H7 (cell line): ENCODE measurements around the gene MCCC2. TPM values are rescaled to one million over a fixed set of nuclear protein-coding genes. Genes with fewer than 3 reads are reported as not detected.
"Not testable (repeated sequence)": the region's sequence is repeated elsewhere in the genome, so short reads cannot be mapped to it uniquely, and the experiment has no call there.

Experiments used
- DNase-seq: peaks from one replicate; pipeline ENCODE4 v3.0.0; 2012
- H3K27me3 ChIP-seq: 2 replicates; pipeline ENCODE4 v1.6.0; 2011; ENCODE audit warnings: mild to moderate bottlenecking, low read length; ENCODE audit not compliant: control insufficient read depth, insufficient read depth
- H3K36me3 ChIP-seq: replicated peaks from 2 replicates; pipeline ENCODE4 v1.5.1; 2011; ENCODE audit warnings: low read length; ENCODE audit not compliant: control insufficient read depth, insufficient read depth
- H3K4me3 ChIP-seq: 2 replicates; pipeline ENCODE4 v1.5.1; 2011; ENCODE audit warnings: low read depth, mild to moderate bottlenecking, control low read depth, low read length, moderate library complexity; ENCODE audit not compliant: insufficient read depth
- total RNA-seq: library from RNA; depleted of rRNA; stranded (reverse); fragments of >200 nt; shearing (Covaris generic); gene quantifications from 2 replicates; pipeline ENCODE4 v1.2.3, GENCODE V29; 2014; rRNA removed

The MCCC2 gene
- 53.1 and 60.7 TPM in 2 replicates for total RNA-seq

DNA sequence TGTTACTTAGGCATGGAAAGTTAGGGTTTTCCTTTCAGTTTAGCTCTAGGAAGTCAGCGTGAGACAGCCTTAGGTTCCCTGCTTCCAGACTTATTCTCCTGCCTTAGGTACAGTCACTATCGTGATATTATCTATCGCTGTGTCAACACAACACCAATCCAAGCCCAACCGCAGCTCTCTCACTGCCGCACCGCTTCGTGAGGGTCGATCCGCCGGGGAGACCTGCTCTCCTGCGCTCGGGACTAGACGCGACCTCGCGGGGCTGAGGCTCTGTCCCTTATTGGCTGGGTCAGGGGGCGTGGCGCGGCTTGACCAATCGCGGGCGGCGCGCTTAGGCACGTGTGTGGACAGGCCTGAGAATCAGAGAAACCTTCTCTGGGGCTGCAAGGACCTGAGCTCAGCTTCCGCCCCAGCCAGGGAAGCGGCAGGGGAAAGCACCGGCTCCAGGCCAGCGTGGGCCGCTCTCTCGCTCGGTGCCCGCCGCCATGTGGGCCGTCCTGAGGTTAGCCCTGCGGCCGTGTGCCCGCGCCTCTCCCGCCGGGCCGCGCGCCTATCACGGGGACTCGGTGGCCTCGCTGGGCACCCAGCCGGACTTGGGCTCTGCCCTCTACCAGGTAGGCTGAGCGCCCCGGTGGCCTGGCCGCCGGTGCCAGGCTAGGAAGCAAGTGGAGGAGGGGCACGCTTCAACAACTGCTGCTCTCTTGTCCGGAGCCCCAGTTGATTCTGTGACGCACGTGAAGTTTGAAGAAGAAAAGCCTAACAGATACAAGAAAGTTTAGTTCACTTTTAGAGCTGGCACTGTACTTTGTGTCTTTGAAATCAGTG is at the start of gene MCCC2:
Gene MCCC2, plus strand, starts transcription at position 400 of the 825 bp plus-strand sequence. Its CDS starts 86 bp downstream, at position 486.
- H3K36me3 ChIP-seq = no peaks in the 10 kb centered on the region
- DNase-seq = peak; percentile 95
- no peaks in the 10 kb centered on the region for H3K27me3 ChIP-seq
- H3K4me3 ChIP-seq = peak within 1 kb of the TSS; percentile 86

DNA sequence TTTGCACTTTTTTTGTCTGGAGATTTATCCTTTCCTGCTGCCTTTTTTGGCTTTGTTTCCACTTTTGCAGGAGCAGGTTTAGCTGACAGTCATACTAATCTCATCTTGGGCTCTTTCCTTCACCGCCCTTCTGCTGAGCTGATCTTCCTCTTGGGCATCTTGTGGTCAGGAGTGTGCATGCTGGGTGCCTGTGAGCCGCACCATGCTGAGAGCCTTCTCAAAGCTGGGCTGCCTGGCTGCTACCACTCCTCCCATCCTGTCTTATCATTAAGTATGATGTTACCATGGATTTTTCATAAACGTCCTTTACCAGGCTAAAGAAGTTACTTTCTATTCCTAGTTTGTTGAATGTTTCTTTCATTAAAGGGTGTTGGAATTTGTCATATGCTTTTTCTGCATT is 49.5 kb upstream of the MCCC2 start:
- Histone ChIP-seq H3K36me3 (peaks cover 1% of the 10 kb centered on the region; the same call in 1 of the 2 replicates), H3K4me3 (no peak overlapping the region), H3K27me3 (no peaks in the 10 kb centered on the region)
- DNase-seq = peak; percentile 17

GRCh38 chr5:71550885-71551284 is 36.3 kb upstream of the MCCC2 start:
- H3K36me3 ChIP-seq = peaks cover 10% of the 10 kb centered on the region
- not testable (repeated sequence) for H3K27me3 ChIP-seq, DNase-seq, H3K4me3 ChIP-seq

DNA sequence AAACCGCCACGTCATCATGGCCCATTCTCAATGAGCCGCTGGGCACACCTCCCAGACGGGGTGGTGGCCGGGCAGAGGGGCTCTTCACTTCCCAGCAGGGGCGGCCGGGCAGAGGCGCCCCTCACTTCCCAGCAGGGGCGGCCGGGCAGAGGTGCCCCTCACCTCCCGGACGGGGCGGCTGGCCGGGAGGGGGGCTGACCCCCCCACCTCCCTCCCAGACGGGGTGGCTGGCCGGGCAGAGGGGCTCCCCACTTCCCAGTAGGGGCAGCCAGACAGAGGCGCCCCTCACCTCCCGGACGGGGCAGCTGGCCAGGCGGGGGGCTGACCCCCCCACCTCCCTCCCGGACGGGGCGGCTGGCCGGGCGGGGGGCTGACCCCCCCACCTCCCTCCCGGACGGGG is 35.6 kb upstream of the MCCC2 start:
- not testable (repeated sequence) for H3K4me3 ChIP-seq, H3K27me3 ChIP-seq, DNase-seq
- H3K36me3 ChIP-seq = peaks cover 10% of the 10 kb centered on the region

GRCh38 chr5:71552026-71552749 is 35.0 kb upstream of the MCCC2 start:
- H3K27me3 ChIP-seq, H3K4me3 ChIP-seq, DNase-seq: not testable (repeated sequence)
- peaks cover 12% of the 10 kb centered on the region for H3K36me3 ChIP-seq

DNA sequence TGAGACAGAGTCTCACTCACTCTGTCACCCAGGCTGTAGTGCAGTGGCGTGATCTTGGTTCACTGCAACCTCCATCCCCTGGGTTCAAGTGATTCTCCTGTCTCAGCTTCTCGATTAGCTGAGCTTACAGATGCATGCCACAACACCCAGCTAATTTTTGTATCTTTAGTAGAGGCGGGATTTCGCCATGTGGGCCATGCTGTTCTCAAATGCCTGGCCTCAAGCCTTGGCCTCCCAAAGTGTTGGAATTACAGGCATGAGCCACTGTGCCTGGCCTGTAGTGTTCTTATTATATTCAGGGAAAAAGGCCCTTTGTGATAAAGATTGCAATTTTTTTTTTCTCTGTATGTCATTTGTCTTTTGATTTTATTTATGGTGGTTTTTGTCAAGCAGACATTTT is 24.0 kb upstream of the MCCC2 start:
- Histone ChIP-seq H3K36me3 (peaks cover 11% of the 10 kb centered on the region), H3K4me3 (no peak overlapping the region), H3K27me3 (no peaks in the 10 kb centered on the region)
- DNase-seq = no peak

DNA sequence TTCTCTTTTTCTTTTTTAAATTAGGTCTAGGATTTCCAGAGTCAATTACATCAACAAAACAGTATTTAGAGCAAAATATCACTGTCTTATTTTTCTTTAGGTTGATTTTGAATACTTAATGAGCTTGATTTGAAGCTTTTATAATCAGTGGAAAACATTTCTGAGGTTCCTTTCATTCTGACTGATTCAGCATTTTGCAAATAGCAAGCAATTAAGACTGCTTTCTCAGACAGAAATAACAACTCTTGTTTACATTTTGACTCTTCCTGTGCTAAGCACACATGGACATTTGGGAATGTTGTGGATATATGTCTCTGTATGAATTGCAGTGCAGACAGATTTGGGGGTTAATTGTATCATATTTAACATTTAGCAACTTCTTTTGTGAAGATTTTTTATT is 22.2 kb upstream of the MCCC2 start:
- no peak for DNase-seq
- peaks cover 12% of the 10 kb centered on the region for H3K36me3 ChIP-seq
- H3K27me3 ChIP-seq = no peaks in the 10 kb centered on the region
- no peak overlapping the region for H3K4me3 ChIP-seq

DNA sequence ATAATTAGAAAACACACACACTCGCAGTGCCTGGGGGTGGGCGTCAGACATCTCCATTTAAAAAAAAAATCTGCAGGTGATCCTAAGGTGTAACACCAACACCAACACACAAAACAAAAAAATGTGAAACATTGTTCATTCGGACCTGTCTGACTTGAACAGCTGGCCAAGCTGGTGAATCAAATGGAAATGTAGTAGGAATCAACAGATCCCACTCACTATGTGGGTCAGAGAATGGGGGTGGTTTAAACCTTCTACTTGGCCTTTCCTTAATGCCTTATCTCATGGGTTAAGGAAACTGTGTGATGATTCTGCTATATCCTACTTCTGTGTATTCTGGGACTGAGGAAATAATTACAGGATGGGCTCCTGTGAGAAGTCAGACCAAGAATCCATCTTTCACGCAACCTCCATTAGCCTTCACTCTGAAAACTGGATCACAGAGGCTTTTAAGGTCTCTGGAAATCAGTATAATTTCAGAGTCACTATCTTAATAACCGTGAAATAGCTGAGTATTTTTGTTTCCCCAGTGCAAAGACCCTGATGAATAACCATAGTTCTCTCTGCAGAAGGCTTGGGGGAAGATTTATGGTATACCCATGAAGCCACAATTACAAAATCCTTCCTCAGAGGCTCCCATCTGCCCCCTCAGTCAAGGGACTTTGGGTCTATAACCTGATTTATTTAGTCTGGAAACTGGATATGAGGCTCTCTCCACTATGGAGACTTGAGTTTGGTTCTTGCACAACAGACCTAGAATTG is 17.2 kb upstream of the MCCC2 start:
- Histone ChIP-seq H3K4me3 (no peak overlapping the region), H3K27me3 (no peaks in the 10 kb centered on the region), H3K36me3 (peaks cover 2% of the 10 kb centered on the region)
- DNase-seq = no peak

GRCh38 chr5:71571811-71572210 is 15.3 kb upstream of the MCCC2 start:
- not testable (repeated sequence) for DNase-seq, H3K36me3 ChIP-seq, H3K4me3 ChIP-seq, H3K27me3 ChIP-seq

DNA sequence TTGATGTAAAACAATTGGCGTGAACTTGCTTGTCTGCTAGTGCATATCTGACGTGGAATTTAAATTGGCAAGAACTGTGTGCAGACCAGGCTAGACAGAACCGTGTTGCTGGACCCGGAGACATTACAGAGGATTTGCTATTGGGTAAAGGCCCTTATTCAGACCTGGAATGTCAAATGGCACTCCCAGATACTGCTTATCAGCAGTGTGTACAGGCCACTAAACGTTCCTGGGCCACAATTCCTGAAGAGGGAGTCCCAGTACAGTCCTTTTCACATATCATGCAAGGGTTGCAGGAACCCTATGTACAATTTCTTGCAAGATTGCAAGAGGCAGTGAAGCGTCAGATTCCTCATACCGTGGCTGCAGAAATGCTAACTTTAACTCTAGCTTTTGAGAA is 13.5 kb upstream of the MCCC2 start:
- Histone ChIP-seq H3K4me3 (no peak overlapping the region), H3K36me3 (no peaks in the 10 kb centered on the region), H3K27me3 (no peaks in the 10 kb centered on the region)
- DNase-seq = no peak

GRCh38 chr5:71575588-71575987 is 11.6 kb upstream of the MCCC2 start:
- not testable (repeated sequence) for H3K27me3 ChIP-seq, DNase-seq, H3K36me3 ChIP-seq, H3K4me3 ChIP-seq

DNA sequence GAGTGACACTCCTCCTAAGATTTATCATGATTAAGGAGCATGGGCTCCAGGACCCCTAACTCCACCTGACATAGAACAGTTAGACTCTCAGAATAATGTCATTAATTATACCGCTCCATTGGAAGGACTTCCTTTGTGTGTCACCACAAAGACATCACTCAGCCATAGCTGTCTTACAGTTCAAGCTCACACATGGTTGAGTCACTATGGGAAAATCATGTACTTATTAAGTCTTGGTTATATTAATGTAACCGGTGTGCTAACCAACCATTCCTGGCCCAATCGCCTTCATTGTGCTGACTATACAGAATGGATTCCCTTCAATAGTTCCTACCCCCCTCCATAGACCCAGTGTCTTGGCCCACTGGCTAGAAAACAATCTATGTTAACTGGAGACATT is 10.9 kb upstream of the MCCC2 start:
- DNase-seq = no peak
- no peaks in the 10 kb centered on the region for H3K27me3 ChIP-seq
- H3K4me3 ChIP-seq = no peak overlapping the region
- H3K36me3 ChIP-seq = no peaks in the 10 kb centered on the region

GRCh38 chr5:71577839-71578238 is 9.3 kb upstream of the MCCC2 start:
- H3K4me3 ChIP-seq, H3K27me3 ChIP-seq, H3K36me3 ChIP-seq, DNase-seq: not testable (repeated sequence)

- H3K27me3 ChIP-seq = no peaks in the 10 kb centered on the region
- DNase-seq = no peak
- H3K36me3 ChIP-seq = no peaks in the 10 kb centered on the region
- H3K4me3 ChIP-seq = no peak overlapping the region
These were observed 4.1 kb upstream of the MCCC2 start for GRCh38 chr5:71582945-71583584.
